ENCODE measurements around the gene ISY1. TPM values are rescaled to one million over a fixed set of nuclear protein-coding genes. Genes with fewer than 3 reads are reported as not detected.
"Not testable (repeated sequence)": the region's sequence is repeated elsewhere in the genome, so short reads cannot be mapped to it uniquely, and the experiment has no call there.

ISY1 gene
- total RNA-seq, 1 donor from 2014 or later: 29.9 TPM

GRCh38 chr3:129121016-129121791 lies 39.7 kb downstream of the ISY1 start:
- no peak for DNase-seq (ENCODE audit: low read depth)

GRCh38 chr3:129120254-129121004 lies 40.4 kb downstream of the ISY1 start:
- DNase-seq (ENCODE audit: low read depth): peak; percentile 85

GRCh38 chr3:129119365-129120100 lies 41.3 kb downstream of the ISY1 start:
- DNase-seq (ENCODE audit: low read depth): no peak

GRCh38 chr3:129118745-129119144 lies 42.1 kb downstream of the ISY1 start:
- no peak for DNase-seq (ENCODE audit: low read depth)

GRCh38 chr3:129117134-129117533 lies 43.7 kb downstream of the ISY1 start:
- no peak for DNase-seq (ENCODE audit: low read depth)

- DNase-seq (ENCODE audit: low read depth): no peak
These were observed 44.3 kb downstream of the ISY1 start for GRCh38 chr3:129116482-129116946.

- no peak for DNase-seq (ENCODE audit: low read depth)
These were observed 46.4 kb downstream of the ISY1 start for GRCh38 chr3:129114455-129114854.

- no peak for DNase-seq (ENCODE audit: low read depth)
These were observed 48.4 kb downstream of the ISY1 start for GRCh38 chr3:129112308-129113052.

- not testable (repeated sequence) for DNase-seq (ENCODE audit: low read depth)
These were observed 49.6 kb downstream of the ISY1 start for GRCh38 chr3:129111076-129111780.

GRCh38 chr3:129107793-129108192 lies 53.1 kb downstream of the ISY1 start:
- no peak for DNase-seq (ENCODE audit: low read depth)

- DNase-seq (ENCODE audit: low read depth): peak; percentile 65
These were observed 53.8 kb downstream of the ISY1 start for GRCh38 chr3:129106866-129107565.

- no peak for DNase-seq (ENCODE audit: low read depth)
These were observed 54.5 kb downstream of the ISY1 start for GRCh38 chr3:129106320-129106719.

GRCh38 chr3:129105862-129106261 lies 55.0 kb downstream of the ISY1 start:
- DNase-seq (ENCODE audit: low read depth): no peak

- no peak for DNase-seq (ENCODE audit: low read depth)
These were observed 56.3 kb downstream of the ISY1 start for GRCh38 chr3:129104498-129105079.

GRCh38 chr3:129104051-129104450 lies 56.8 kb downstream of the ISY1 start:
- no peak for DNase-seq (ENCODE audit: low read depth)

GRCh38 chr3:129103296-129103695 lies 57.6 kb downstream of the ISY1 start:
- no peak for DNase-seq (ENCODE audit: low read depth)

GRCh38 chr3:129101370-129102138 lies 59.3 kb downstream of the ISY1 start:
- no peak for DNase-seq (ENCODE audit: low read depth)

- DNase-seq (ENCODE audit: low read depth): no peak
These were observed 60.6 kb downstream of the ISY1 start for GRCh38 chr3:129100274-129100673.

GRCh38 chr3:129095285-129095684 lies 65.6 kb downstream of the ISY1 start:
- DNase-seq (ENCODE audit: low read depth): no peak

Measured in myocyte (in vitro differentiated cells).